Measurements from ENCODE around the gene GDI2. TPM values are rescaled to one million over a fixed set of nuclear protein-coding genes. Genes with fewer than 3 reads are reported as not detected.
"Not testable (repeated sequence)": the region's sequence is repeated elsewhere in the genome, so short reads cannot be mapped to it uniquely, and the experiment has no call there.

The GDI2 gene
- total RNA-seq, 1 experiment from 2014 or later = 144 TPM

DNA sequence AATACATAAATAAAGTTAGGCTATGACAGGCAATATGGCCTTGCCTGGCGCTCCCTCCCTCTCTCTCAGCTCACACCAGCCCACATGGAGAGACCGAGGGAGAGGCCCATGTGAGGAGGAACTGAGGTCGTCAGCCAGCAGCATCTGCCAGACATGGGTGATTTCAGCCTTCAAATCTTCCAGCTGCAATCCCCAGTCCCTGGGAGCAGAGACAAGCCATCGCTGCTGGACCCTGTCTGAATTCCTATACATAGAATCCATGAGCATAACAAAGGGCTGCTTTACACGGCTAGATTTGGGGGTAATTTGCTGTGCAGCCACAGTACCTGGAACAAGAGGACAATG lies 40.9 kb upstream of the GDI2 start:
- TF ChIP-seq POLR2A (IDR thresholded peaks at IDR 0.05; ENCODE audit: borderline replicate concordance, extremely low read depth, insufficient read depth, insufficient read length) (no peak), POLR2AphosphoS5 (IDR thresholded peaks at IDR 0.05; ENCODE audit: low read depth, low read length) (no peak), ATF3 (IDR thresholded peaks at IDR 0.05) (no peak), YY1 (IDR thresholded peaks at IDR 0.05; ENCODE audit: extremely low read depth, insufficient replicate concordance, low read depth, low read length) (no peak), TCF7L2 (IDR thresholded peaks at IDR 0.05; ENCODE audit: borderline replicate concordance, extremely low read depth, insufficient read depth, insufficient read length) (no peak), CBX3 (IDR thresholded peaks at IDR 0.05; ENCODE audit: low read depth) (no peak), JUND (IDR thresholded peaks at IDR 0.05) (no peak), SRF (IDR thresholded peaks at IDR 0.05; ENCODE audit: low read depth) (no peak), ZBTB33 (IDR thresholded peaks at IDR 0.05; ENCODE audit: extremely low read depth, insufficient replicate concordance, low read length) (no peak), ZNF274 (IDR thresholded peaks at IDR 0.05; ENCODE audit: low read depth, low read length) (no peak), SP1 (IDR thresholded peaks at IDR 0.05; ENCODE audit: low read depth) (no peak), ELF1 (IDR thresholded peaks at IDR 0.05; ENCODE audit: borderline replicate concordance, low read depth) (no peak), ZFX (IDR thresholded peaks at IDR 0.05) (no peak), CEBPB (IDR thresholded peaks at IDR 0.05; ENCODE audit: low read depth) (no peak), EGR1 (IDR thresholded peaks at IDR 0.05; ENCODE audit: low read depth) (no peak)
- TF ChIP-seq, protein P1, sequence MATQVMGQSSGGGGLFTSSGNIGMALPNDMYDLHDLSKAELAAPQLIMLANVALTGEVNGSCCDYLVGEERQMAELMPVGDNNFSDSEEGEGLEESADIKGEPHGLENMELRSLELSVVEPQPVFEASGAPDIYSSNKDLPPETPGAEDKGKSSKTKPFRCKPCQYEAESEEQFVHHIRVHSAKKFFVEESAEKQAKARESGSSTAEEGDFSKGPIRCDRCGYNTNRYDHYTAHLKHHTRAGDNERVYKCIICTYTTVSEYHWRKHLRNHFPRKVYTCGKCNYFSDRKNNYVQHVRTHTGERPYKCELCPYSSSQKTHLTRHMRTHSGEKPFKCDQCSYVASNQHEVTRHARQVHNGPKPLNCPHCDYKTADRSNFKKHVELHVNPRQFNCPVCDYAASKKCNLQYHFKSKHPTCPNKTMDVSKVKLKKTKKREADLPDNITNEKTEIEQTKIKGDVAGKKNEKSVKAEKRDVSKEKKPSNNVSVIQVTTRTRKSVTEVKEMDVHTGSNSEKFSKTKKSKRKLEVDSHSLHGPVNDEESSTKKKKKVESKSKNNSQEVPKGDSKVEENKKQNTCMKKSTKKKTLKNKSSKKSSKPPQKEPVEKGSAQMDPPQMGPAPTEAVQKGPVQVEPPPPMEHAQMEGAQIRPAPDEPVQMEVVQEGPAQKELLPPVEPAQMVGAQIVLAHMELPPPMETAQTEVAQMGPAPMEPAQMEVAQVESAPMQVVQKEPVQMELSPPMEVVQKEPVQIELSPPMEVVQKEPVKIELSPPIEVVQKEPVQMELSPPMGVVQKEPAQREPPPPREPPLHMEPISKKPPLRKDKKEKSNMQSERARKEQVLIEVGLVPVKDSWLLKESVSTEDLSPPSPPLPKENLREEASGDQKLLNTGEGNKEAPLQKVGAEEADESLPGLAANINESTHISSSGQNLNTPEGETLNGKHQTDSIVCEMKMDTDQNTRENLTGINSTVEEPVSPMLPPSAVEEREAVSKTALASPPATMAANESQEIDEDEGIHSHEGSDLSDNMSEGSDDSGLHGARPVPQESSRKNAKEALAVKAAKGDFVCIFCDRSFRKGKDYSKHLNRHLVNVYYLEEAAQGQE (IDR thresholded peaks at IDR 0.05; ENCODE audit: low read depth) = no peak
- no peaks in the 10 kb centered on the region for H3K9me2 ChIP-seq (ENCODE audit: insufficient read depth)
- H3K36me3 ChIP-seq (ENCODE audit: control insufficient read depth in 1 of 2, insufficient read depth in 2 of 2, low read length in 2 of 2) = no peaks in the 10 kb centered on the region
- H3K4me1 ChIP-seq (ENCODE audit: control insufficient read depth in 1 of 2, insufficient read depth in 2 of 2, low read length in 2 of 2) = peaks cover 3 to 14% of the 10 kb centered on the region in 2 experiments; a peak in 2 of 4 replicates
- BruUV-seq (replicated peaks) = no TSS peak
- no peaks in the 10 kb centered on the region for H3K27me3 ChIP-seq (ENCODE audit: insufficient read depth, low read length)
- no peak overlapping the region for H3K27ac ChIP-seq (ENCODE audit: low read depth, low read length)
- ChIA-PET RAD21 (ENCODE audit: low non-redundant PET in 1 of 2, low total read pairs in 2 of 2, uncharacterized antibody in 2 of 2, unreplicated experiment in 2 of 2) (no interaction called here), CTCF (no interaction called here), POLR2A (interaction anchor here (0.7 to 1.4 kb wide), 5 partner anchors 8 to 395 kb away, joined by 3 to 5 read pairs (median 3); partner anchors contain the start of gene GDI2)
- no peaks in the 10 kb centered on the region for H4K20me1 ChIP-seq (ENCODE audit: insufficient read depth)
- no peaks in the 10 kb centered on the region for H3K9me3 ChIP-seq (ENCODE audit: control insufficient read depth in 1 of 2, insufficient read depth in 1 of 2, low read depth in 1 of 2, low read length in 2 of 2)
- peak overlapping the region; percentile 32 for H2AFZ ChIP-seq (ENCODE audit: low read depth, low read length, poor library complexity, severe bottlenecking)
- H3K9ac ChIP-seq (ENCODE audit: low read length) = no peak overlapping the region
- intact Hi-C loops (cut with micrococcal nuclease) = loop anchor here (5.0 kb wide), 1 partner anchor 42 kb away; the partner anchor contains the start of gene GDI2
- no peak overlapping the region for H3K4me3 ChIP-seq (replicated peaks in 1 of 2; ENCODE audit: low read depth in 1 of 2, low read length in 2 of 2)
- no peak overlapping the region for H3K4me2 ChIP-seq (ENCODE audit: low read length)
- ATAC-seq (peak; percentile 16), DNase-seq (ENCODE audit: low read depth, low spot score) (no peak)
- no peaks in the 10 kb centered on the region for H3K79me2 ChIP-seq (ENCODE audit: insufficient read depth, low read length)

GRCh38 chr10:5846667-5847066 lies 33.4 kb upstream of the GDI2 start:
- POLR2A ChIA-PET; H3K9me2 ChIP-seq (ENCODE audit: insufficient read depth); H3K79me2 ChIP-seq (ENCODE audit: insufficient read depth, low read length); BruUV-seq (replicated peaks); CTCF ChIA-PET; H3K9me3 ChIP-seq (ENCODE audit: control insufficient read depth in 1 of 2, insufficient read depth in 1 of 2, low read depth in 1 of 2, low read length in 2 of 2); H3K4me2 ChIP-seq (ENCODE audit: low read length); H3K27ac ChIP-seq (ENCODE audit: low read depth, low read length); H3K9ac ChIP-seq (ENCODE audit: low read length); H4K20me1 ChIP-seq (ENCODE audit: insufficient read depth); intact Hi-C loops (cut with micrococcal nuclease); H3K4me1 ChIP-seq (ENCODE audit: control insufficient read depth in 1 of 2, insufficient read depth in 2 of 2, low read length in 2 of 2); H3K4me3 ChIP-seq (replicated peaks in 1 of 2; ENCODE audit: low read depth in 1 of 2, low read length in 2 of 2); H3K36me3 ChIP-seq (ENCODE audit: control insufficient read depth in 1 of 2, insufficient read depth in 2 of 2, low read length in 2 of 2); H2AFZ ChIP-seq (ENCODE audit: low read depth, low read length, poor library complexity, severe bottlenecking); ATAC-seq; DNase-seq (ENCODE audit: low read depth, low spot score); H3K27me3 ChIP-seq (ENCODE audit: insufficient read depth, low read length): not testable (repeated sequence)
- RAD21 ChIA-PET (ENCODE audit: low non-redundant PET in 1 of 2, low total read pairs in 2 of 2, uncharacterized antibody in 2 of 2, unreplicated experiment in 2 of 2) = interaction anchor here in 1 of 2 experiments (0.7 kb wide), 1 partner anchor 14 kb away, joined by 3 read pairs; no protein-coding TSS in a partner anchor
